Skeletal muscle satellite cell (primary cell): Measurements from ENCODE around the gene SCAND1.
"Not testable (repeated sequence)": the region's sequence is repeated elsewhere in the genome, so short reads cannot be mapped to it uniquely, and the experiment has no call there.

Experiments used
- H3K27me3 ChIP-seq: 2 replicates; pipeline ENCODE4 v1.7.0; 2013; ENCODE audit warnings: low read length; ENCODE audit not compliant: control insufficient read depth, insufficient read depth
- H3K36me3 ChIP-seq: 2 replicates; pipeline ENCODE4 v1.7.0; 2013; ENCODE audit warnings: mild to moderate bottlenecking, control low read depth, low read length; ENCODE audit not compliant: insufficient read depth
- H3K4me1 ChIP-seq: 2 replicates; pipeline ENCODE4 v1.7.0; 2013; ENCODE audit warnings: low read length; ENCODE audit not compliant: control insufficient read depth, insufficient read depth
- H3K4me2 ChIP-seq: 2 replicates; pipeline ENCODE4 v1.7.0; 2013; ENCODE audit warnings: mild to moderate bottlenecking, low read length
- H3K4me3 ChIP-seq: 2 replicates; pipeline ENCODE4 v1.7.0; 2013; ENCODE audit warnings: low read length
- H3K9ac ChIP-seq: 2 replicates; pipeline ENCODE4 v1.7.0; 2013; ENCODE audit warnings: mild to moderate bottlenecking, low read depth, low read length, moderate library complexity
- H3K9me3 ChIP-seq: replicated peaks from 2 replicates; pipeline ENCODE4 v1.7.0; 2013; ENCODE audit warnings: mild to moderate bottlenecking, control low read depth, low read length

SCAND1 gene

DNA sequence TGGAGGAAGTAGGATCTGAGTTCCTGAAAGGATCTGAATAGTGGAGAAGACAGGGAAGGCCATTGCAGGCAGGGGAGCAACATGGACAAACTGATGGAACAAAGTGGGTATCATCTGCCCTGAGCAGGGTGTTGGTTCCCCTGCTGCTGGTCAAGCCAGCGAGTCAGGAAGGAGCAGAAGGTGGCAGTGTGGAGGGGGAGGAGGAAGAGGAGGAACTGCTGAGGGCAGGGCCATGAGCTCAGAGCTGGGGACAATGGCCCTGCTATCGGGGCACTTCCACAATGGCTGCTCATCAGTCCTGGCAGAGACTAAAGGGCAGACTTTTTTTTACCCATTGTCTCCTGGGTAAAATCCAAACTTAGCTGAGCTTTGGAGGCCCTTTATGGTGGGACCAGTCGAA is 27.7 kb upstream of the SCAND1 start:
- Histone ChIP-seq H3K4me3 (no peak overlapping the region), H3K4me1 (no peaks in the 10 kb centered on the region), H3K36me3 (no peaks in the 10 kb centered on the region), H3K4me2 (no peak overlapping the region), H3K9me3 (no peaks in the 10 kb centered on the region), H3K27me3 (peaks cover 11% of the 10 kb centered on the region), H3K9ac (no peak overlapping the region)

DNA sequence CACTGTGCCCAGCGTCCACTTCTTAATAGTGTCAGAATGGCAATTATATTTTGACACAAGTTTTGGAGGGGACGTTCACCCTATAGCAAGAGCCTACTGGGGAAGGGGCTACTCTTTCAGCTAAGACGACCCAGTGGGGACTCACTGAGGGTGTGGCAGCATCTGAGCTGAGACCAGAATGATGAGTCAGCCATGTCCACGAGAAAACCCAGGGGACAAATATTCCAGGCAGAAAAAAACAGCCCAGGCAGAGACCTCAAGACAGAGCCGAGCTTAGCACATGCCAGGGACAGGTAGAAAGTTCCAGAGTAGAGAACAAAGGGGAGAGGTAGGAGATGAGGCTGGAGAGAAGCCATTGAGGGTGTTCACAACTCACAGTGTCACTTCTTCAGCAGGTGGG is 25.2 kb upstream of the SCAND1 start:
- Histone ChIP-seq H3K4me2 (no peak overlapping the region), H3K9me3 (no peaks in the 10 kb centered on the region), H3K4me3 (no peak overlapping the region), H3K27me3 (peaks cover 20% of the 10 kb centered on the region), H3K36me3 (no peaks in the 10 kb centered on the region), H3K4me1 (no peaks in the 10 kb centered on the region), H3K9ac (no peak overlapping the region)

DNA sequence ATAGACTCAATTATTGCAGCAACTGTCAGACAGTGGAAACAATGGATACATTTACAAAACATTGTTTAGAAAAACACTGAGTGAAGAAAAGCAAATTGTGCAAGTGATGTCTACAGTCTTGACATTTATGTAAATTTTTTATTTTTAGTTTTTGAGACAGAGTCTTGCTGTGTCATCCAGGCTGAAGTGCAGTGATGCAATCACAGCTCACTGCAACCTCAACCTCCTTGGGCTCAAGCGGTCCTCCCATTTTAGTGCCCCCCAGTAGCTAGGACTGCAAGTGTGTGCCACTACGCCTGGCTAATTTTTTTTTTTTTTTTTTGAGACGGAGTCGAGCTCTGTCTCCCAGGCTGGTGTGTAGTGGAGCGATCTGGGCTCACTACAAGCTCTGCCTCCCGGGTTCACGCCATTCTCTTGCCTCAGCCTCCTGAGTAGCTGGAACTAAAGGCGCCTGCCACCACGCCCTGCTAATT is 23.8 kb upstream of the SCAND1 start:
- Histone ChIP-seq H3K4me1 (no peaks in the 10 kb centered on the region), H3K9me3 (no peaks in the 10 kb centered on the region), H3K36me3 (no peaks in the 10 kb centered on the region), H3K4me3 (no peak overlapping the region), H3K4me2 (no peak overlapping the region), H3K9ac (no peak overlapping the region), H3K27me3 (peaks cover 20% of the 10 kb centered on the region)

DNA sequence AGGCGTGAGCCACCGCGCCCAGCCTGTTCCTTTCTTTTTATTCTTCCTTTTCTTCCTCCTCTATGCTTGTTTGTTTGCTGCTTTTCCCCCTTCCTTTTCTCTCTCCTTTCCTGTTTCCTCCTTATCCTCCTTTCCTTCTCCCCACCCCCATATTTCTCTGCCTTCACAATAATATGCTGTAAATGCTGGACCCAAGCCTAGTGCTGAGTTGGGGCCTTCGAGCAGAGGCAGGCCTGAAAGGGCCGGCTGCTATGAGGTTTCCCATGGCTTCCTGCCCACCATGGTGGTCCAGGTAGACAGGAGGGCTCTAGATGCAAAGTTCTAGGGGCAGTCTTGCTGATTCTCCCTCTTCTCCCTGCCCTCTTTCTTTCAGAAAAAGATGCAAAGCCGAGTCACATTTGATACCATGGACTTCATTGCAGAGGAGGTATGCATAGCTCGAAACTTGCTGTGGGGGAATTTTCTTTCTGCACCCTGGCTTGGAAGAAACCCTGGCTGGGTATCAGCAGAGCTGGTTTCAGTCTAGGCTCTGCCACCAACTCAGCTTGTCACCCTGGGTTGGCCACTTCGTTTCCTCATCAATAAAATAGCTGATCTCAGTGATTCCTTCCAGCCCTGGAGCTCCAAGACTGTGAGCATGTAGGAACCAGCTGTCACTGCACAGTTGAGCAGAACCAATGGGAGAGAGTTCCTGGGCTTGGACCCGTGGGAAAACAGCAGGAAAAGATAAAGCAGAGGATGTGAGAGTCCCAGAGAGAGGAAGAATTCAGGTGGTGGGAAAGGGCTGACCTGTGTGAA is 21.5 kb upstream of the SCAND1 start:
- no peak overlapping the region for H3K4me3 ChIP-seq
- no peaks in the 10 kb centered on the region for H3K4me1 ChIP-seq
- H3K36me3 ChIP-seq, result no peaks in the 10 kb centered on the region
- H3K9me3 ChIP-seq, result no peaks in the 10 kb centered on the region
- no peak overlapping the region for H3K4me2 ChIP-seq
- peaks cover 15% of the 10 kb centered on the region for H3K27me3 ChIP-seq
- H3K9ac ChIP-seq, result no peak overlapping the region

- Histone ChIP-seq H3K27me3 (peaks cover 9% of the 10 kb centered on the region), H3K4me2 (no peak overlapping the region), H3K9ac (no peak overlapping the region), H3K9me3 (no peaks in the 10 kb centered on the region), H3K4me1 (no peaks in the 10 kb centered on the region), H3K36me3 (no peaks in the 10 kb centered on the region), H3K4me3 (no peak overlapping the region)
Measured at GRCh38 chr20:35974256-35974655, 20.0 kb upstream of the SCAND1 start.

- H3K4me3 ChIP-seq, result no peak overlapping the region
- H3K4me2 ChIP-seq, result no peak overlapping the region
- H3K9ac ChIP-seq, result no peak overlapping the region
- no peaks in the 10 kb centered on the region for H3K9me3 ChIP-seq
- H3K36me3 ChIP-seq, result no peaks in the 10 kb centered on the region
- no peaks in the 10 kb centered on the region for H3K4me1 ChIP-seq
- H3K27me3 ChIP-seq, result peaks cover 19% of the 10 kb centered on the region
Measured at GRCh38 chr20:35972462-35972861, 18.2 kb upstream of the SCAND1 start.

- Histone ChIP-seq H3K4me2 (no peak overlapping the region), H3K9ac (no peak overlapping the region), H3K9me3 (no peaks in the 10 kb centered on the region)
Measured at GRCh38 chr20:35971981-35972380, 17.7 kb upstream of the SCAND1 start.

DNA sequence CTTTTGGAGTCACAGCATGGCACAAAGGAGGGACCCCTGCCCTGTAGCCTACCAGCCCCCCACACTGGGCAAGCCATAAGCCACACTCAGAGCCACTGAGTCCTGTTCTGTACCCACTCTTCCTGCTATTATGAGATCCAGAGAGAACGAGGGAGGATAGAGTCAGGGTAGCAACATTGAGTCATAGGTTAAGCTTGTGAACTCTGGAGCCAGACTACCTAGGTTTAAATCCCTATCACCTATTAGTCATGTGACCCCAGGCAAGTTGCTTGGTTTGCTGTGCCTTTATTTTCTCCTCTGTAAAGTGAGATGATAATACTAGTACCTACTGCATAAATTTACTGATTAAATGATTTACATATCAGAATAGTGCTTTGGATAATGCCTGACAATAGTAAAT is 14.6 kb upstream of the SCAND1 start:
- Histone ChIP-seq H3K27me3 (peaks cover 13% of the 10 kb centered on the region), H3K9ac (no peak overlapping the region), H3K4me1 (no peaks in the 10 kb centered on the region), H3K4me3 (no peak overlapping the region), H3K36me3 (no peaks in the 10 kb centered on the region), H3K4me2 (no peak overlapping the region), H3K9me3 (no peaks in the 10 kb centered on the region)

More at GRCh38 chr20:35971981-35972380, 17.7 kb upstream of the SCAND1 start:
- Histone ChIP-seq H3K4me3 (no peak overlapping the region), H3K4me1 (no peaks in the 10 kb centered on the region), H3K36me3 (no peaks in the 10 kb centered on the region), H3K27me3 (peaks cover 19% of the 10 kb centered on the region)

DNA sequence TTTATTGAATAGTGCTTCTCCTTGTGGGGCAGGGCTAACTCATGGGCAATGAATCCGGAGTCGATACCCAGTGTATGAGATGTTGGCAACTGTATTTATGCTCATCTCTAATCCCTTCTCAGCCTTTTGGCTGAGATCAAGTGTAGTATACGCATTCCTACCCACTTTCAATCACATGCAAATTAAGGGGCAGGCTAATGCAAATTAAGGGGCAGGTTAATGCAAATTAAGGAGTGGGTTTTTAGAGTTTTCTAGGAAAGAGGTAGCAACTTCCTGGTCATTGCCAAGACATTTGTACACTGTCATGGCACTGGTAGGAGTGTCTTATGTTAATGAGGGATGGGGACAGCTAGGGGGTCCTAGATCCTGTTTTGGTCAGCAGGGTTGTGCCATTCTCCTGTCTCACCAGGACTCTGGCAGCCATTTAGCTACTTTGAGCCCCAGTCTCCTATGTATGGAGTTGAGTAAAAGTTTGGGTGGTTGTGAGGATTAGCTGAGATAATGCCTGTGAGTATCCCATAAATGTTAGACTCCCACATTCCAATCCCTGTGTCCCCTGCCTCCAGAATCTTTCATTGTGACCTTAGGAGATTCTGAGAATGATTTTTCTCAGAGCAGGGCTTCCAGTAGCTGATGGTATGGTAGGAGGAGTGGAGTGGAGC is 13.8 kb upstream of the SCAND1 start, which contains the start of gene CNBD2:
Gene CNBD2, plus strand, starts transcription at position 612 of the 662 bp plus-strand sequence. CDS start 173 bp downstream, outside the sequence.
- Histone ChIP-seq H3K9me3 (no peaks in the 10 kb centered on the region), H3K9ac (no peak within 1 kb of the TSS), H3K4me2 (no peak within 1 kb of the TSS)

DNA sequence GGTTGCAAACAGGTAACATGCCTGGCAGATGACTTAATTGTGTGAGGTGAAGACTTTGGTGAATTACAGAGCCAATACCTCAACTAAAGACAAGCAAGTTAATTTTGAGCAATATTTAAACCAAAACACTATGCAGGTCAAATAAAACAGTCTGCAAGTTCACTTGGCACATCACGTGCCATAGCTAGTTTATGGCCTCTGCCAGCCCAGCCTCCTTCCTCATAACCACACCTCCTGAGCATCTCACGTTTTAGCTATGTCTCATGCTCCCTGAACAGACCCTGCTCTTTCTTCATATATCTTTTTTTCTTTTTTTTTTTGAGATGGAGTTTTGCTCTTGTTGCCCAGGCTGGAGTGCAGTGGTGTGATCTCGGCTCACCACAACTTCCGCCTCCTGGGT is 9.6 kb upstream of the SCAND1 start:
- H3K9me3 ChIP-seq, result no peaks in the 10 kb centered on the region
- H3K4me3 ChIP-seq, result no peak overlapping the region
- H3K9ac ChIP-seq, result no peak overlapping the region
- no peak overlapping the region for H3K4me2 ChIP-seq
- H3K4me1 ChIP-seq, result no peaks in the 10 kb centered on the region
- no peaks in the 10 kb centered on the region for H3K36me3 ChIP-seq
- peaks cover 13% of the 10 kb centered on the region for H3K27me3 ChIP-seq

More for the DNA sequence above, 13.8 kb upstream of the SCAND1 start, which contains the start of gene CNBD2:
- Histone ChIP-seq H3K27me3 (peaks cover 13% of the 10 kb centered on the region), H3K4me3 (no peak within 1 kb of the TSS), H3K4me1 (no peaks in the 10 kb centered on the region), H3K36me3 (no peaks in the 10 kb centered on the region)

DNA sequence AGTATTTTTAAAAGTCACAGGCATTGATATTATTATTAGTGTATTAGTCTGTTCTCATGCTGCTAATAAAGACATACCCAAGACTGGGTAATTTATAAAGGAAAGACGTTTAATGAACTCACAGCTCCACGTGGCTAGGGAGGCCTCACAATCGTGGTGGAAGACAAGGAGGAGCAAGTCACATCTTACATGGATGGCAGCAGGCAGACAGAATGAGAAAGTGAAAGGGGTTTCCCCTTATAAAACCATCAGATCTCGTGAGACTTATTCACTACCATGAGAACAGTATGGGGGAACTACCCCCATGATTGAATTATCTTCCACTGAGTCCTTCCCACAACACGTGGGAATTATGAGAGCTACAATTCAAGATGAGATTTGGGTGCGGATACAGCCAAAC is 5.0 kb upstream of the SCAND1 start:
- not testable (repeated sequence) for H3K4me1 ChIP-seq, H3K4me3 ChIP-seq, H3K9me3 ChIP-seq, H3K4me2 ChIP-seq, H3K36me3 ChIP-seq, H3K27me3 ChIP-seq, H3K9ac ChIP-seq
